NCI-H2081 (cell line): Measurements from ENCODE around the gene NOL4.
A peak's percentile ranks its signal among the peaks of the same experiment; 100 is the strongest.

Source experiments
- DNase-seq, 2 experiments: peaks; one replicate each; lab custom pipeline; 2025; lab: John Stamatoyannopoulos, UW

NOL4 gene

GRCh38 chr18:34194239-34194638 lies 30.5 kb downstream of the NOL4 start:
- no peak for DNase-seq

- DNase-seq, result peak in 1 of 2 experiments; percentile 6
Measured at GRCh38 chr18:34189656-34190435, 34.9 kb downstream of the NOL4 start.
